GM12864 (cell line): ENCODE results near the gene BIN1.

ENCODE experiments used
- DNase-seq: peaks from one replicate; pipeline ENCODE4 v3.0.0-alpha.2; 2011; ENCODE audit warnings: low read depth
- H3K4me3 ChIP-seq: 2 replicates; pipeline ENCODE4 v1.5.1; 2011; ENCODE audit warnings: mild to moderate bottlenecking, low read depth, low read length, control low read depth
- CTCF ChIP-seq: IDR thresholded peaks from 2 replicates; pipeline ENCODE4 v1.5.1; 2011; ENCODE audit warnings: low read depth, mild to moderate bottlenecking, moderate library complexity, low read length, control low read depth, inconsistent platforms; ENCODE audit errors: missing control alignments

Gene BIN1

GRCh38 chr2:127079358-127079920 is 27.5 kb downstream of the BIN1 start:
- DNase-seq, result no peak
- TF ChIP-seq CTCF, result no peak

GRCh38 chr2:127078666-127079270 is 28.2 kb downstream of the BIN1 start:
- DNase-seq, result no peak
- TF ChIP-seq CTCF, result no peak
- no peak overlapping the region for H3K4me3 ChIP-seq

More at GRCh38 chr2:127079358-127079920, 27.5 kb downstream of the BIN1 start:
- no peak overlapping the region for H3K4me3 ChIP-seq

GRCh38 chr2:127078028-127078427 is 28.9 kb downstream of the BIN1 start:
- no peak for DNase-seq
- no peak for TF ChIP-seq CTCF
- no peak overlapping the region for H3K4me3 ChIP-seq

- no peak for DNase-seq
- TF ChIP-seq CTCF, result no peak
- no peak overlapping the region for H3K4me3 ChIP-seq
These were observed 30.0 kb downstream of the BIN1 start for GRCh38 chr2:127076924-127077323.

- no peak for TF ChIP-seq CTCF
These were observed 30.7 kb downstream of the BIN1 start for GRCh38 chr2:127076290-127076689.

GRCh38 chr2:127075821-127076220 is 31.1 kb downstream of the BIN1 start:
- TF ChIP-seq CTCF, result no peak
- no peak for DNase-seq
- H3K4me3 ChIP-seq, result no peak overlapping the region

More at GRCh38 chr2:127076290-127076689, 30.7 kb downstream of the BIN1 start:
- H3K4me3 ChIP-seq, result no peak overlapping the region
- no peak for DNase-seq

- no peak for DNase-seq
- no peak for TF ChIP-seq CTCF
- no peak overlapping the region for H3K4me3 ChIP-seq
These were observed 32.0 kb downstream of the BIN1 start for GRCh38 chr2:127074936-127075335.
